Stimulated activated naive CD8-positive, alpha-beta T cell treated with anti-CD3 and anti-CD28 coated beads, Interleukin-15, Interleukin-2, amounts not matched to agents 100 ng/mL and 50 ng/mL, for 24 hours (primary cell): Measurements from ENCODE around the gene C20orf202.

Experiments used
- H3K27ac Mint-ChIP-seq: one replicate; pipeline ENCODE4 v1.8.0; 2021; ENCODE audit warnings: mild to moderate bottlenecking, mixed read lengths
- H3K27me3 Mint-ChIP-seq: one replicate; pipeline ENCODE4 v1.8.0; 2021; ENCODE audit warnings: mixed read lengths
- H3K36me3 Mint-ChIP-seq: one replicate; pipeline ENCODE4 v1.8.0; 2021; ENCODE audit warnings: low read depth, mixed read lengths
- H3K4me1 Mint-ChIP-seq: one replicate; pipeline ENCODE4 v1.8.0; 2021; ENCODE audit warnings: low read depth, mixed read lengths
- H3K4me3 Mint-ChIP-seq: one replicate; pipeline ENCODE4 v1.8.0; 2021; ENCODE audit warnings: mild to moderate bottlenecking, mixed read lengths
- H3K9me3 Mint-ChIP-seq: one replicate; pipeline ENCODE4 v1.8.0; 2021; ENCODE audit warnings: mixed read lengths

Gene C20orf202

DNA sequence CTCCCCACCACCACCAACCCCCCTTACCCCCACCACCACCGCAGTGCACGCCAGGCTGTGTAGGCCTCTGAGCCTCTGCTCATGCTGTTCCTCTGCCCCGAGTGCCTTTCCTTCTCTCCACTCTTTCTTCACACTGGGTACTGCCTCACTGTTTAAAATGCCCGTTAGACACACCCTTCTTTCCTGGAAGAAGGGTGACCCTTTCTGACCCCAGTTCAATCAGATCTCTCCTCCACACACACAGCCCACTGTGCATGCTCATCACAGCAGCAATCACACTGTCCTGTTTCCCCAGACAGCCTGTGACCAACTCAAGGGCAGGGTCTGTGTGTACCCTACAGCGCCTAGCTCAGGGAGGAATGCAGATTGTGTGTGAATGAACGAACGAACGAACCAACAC, 28.5 kb upstream of the C20orf202 start:
- no peaks in the 10 kb centered on the region for H3K4me1 Mint-ChIP-seq
- peaks cover 46% of the 10 kb centered on the region for H3K36me3 Mint-ChIP-seq
- no peak overlapping the region for H3K4me3 Mint-ChIP-seq
- H3K27me3 Mint-ChIP-seq: no peaks in the 10 kb centered on the region
- H3K9me3 Mint-ChIP-seq: no peaks in the 10 kb centered on the region
- H3K27ac Mint-ChIP-seq: no peak overlapping the region

DNA sequence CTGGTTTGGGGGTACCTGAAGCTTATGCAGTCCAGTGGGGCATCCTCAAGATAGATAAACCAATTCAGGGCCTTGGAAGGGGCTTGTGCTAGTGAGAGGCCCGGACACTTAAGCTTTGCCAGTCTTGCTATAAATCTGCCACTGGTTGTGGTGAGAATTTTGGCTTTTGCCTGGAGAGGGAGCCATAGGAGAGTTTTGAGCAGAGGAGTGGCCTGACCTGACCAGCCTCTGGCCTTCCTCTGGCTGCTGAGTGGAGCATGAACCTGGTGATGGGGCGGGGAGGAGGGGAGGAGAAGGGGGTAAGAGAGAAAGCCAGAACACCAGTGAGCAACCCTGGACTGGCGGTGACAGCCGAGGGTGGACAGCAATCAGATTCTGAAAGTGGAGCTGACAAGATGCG, 25.6 kb upstream of the C20orf202 start:
- H3K4me1 Mint-ChIP-seq: no peaks in the 10 kb centered on the region
- no peaks in the 10 kb centered on the region for H3K9me3 Mint-ChIP-seq
- no peak overlapping the region for H3K4me3 Mint-ChIP-seq
- H3K27ac Mint-ChIP-seq: no peak overlapping the region
- H3K36me3 Mint-ChIP-seq: peaks cover 27% of the 10 kb centered on the region
- peaks cover under 1% of the 10 kb centered on the region for H3K27me3 Mint-ChIP-seq

DNA sequence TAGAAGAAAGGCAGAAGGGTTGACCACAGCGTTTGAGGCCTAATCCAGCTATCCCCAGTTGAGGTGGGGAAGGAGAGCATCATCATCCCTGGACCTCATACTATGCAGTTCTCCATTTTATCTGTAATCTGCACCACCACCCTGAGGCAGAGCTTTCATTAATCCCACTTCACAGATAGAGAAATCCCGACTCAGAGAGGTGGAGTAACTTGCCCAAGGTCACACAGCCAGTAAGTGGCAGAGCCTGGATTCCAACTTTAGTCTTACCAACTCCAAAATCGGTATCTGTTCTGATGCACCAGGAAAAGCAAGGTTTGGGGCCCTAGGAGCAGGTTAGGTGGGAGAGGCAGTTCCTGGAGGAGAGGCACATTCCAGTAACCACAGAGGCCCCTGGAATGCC, 25.2 kb upstream of the C20orf202 start:
- H3K4me3 Mint-ChIP-seq: no peak overlapping the region
- H3K9me3 Mint-ChIP-seq: no peaks in the 10 kb centered on the region
- peaks cover 23% of the 10 kb centered on the region for H3K36me3 Mint-ChIP-seq
- H3K27ac Mint-ChIP-seq: no peak overlapping the region
- H3K27me3 Mint-ChIP-seq: peaks cover 5% of the 10 kb centered on the region
- H3K4me1 Mint-ChIP-seq: no peaks in the 10 kb centered on the region

DNA sequence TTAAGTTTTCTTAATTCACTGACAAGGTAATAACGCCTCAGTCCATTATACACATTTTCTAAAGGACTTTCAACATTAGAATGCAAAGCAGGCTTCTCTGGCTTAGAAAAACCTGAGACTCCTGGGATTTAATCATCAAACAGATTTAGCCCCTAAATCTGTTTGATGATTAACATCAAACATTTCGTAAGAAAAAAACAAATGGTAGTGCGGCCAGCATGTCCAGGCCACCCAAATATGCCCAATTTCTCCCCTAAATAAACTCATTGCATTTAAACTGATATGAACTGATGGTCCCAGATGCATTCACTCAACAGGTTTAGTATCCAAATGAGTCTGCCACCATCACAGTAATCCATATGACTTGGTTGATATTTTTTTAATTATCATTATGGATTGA, 24.6 kb upstream of the C20orf202 start:
- H3K4me3 Mint-ChIP-seq: no peak overlapping the region
- H3K9me3 Mint-ChIP-seq: no peaks in the 10 kb centered on the region
- H3K27me3 Mint-ChIP-seq: peaks cover 10% of the 10 kb centered on the region
- H3K36me3 Mint-ChIP-seq: peaks cover 18% of the 10 kb centered on the region
- no peak overlapping the region for H3K27ac Mint-ChIP-seq
- H3K4me1 Mint-ChIP-seq: no peaks in the 10 kb centered on the region

DNA sequence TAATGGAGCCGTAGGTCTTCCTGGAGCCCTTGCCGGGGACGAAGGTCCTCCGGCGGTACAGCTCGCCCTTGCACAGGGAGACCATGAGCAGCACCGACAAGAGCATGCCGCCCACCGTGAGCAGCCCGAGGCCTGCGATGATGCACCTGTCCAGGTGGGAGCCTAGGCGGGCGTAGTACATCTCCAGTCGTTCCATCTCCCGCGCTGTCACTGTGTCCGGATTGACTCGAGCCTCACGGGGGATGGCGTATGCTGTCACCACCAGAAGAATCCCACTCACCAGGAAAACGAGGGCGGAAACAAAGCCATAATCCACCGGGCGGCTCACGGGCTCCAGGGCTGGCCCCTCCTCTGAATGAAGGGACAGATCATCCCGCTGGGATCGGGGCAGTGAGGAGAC, 22.3 kb upstream of the C20orf202 start:
- Mint-ChIP-seq H3K36me3 (peaks cover 11% of the 10 kb centered on the region), H3K4me1 (peaks cover 9% of the 10 kb centered on the region), H3K27me3 (peaks cover 22% of the 10 kb centered on the region), H3K27ac (no peak overlapping the region), H3K9me3 (no peaks in the 10 kb centered on the region), H3K4me3 (no peak overlapping the region)

DNA sequence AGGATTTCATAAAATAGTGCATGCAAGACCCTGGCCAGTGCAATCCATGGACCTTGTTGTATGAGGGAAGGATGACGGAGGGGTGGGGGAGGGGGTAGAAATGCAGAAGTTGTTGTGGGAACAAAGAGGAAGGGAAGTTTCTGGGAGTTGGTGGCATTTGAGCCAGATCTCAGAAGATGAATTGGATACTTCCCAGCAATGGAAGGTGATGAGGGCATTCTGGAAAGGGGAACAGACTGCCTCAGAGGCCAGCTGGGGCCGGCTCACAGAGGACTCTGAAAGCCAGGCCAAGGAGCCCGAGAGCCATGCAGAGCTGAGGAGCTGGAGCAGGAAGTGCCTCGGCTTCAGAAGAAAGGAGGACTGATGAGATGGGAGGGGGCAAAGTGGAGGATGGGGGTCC, 21.1 kb upstream of the C20orf202 start:
- Mint-ChIP-seq H3K4me1 (peaks cover 11% of the 10 kb centered on the region), H3K4me3 (no peak overlapping the region), H3K27me3 (peaks cover 26% of the 10 kb centered on the region), H3K36me3 (peaks cover 11% of the 10 kb centered on the region), H3K27ac (no peak overlapping the region), H3K9me3 (no peaks in the 10 kb centered on the region)

DNA sequence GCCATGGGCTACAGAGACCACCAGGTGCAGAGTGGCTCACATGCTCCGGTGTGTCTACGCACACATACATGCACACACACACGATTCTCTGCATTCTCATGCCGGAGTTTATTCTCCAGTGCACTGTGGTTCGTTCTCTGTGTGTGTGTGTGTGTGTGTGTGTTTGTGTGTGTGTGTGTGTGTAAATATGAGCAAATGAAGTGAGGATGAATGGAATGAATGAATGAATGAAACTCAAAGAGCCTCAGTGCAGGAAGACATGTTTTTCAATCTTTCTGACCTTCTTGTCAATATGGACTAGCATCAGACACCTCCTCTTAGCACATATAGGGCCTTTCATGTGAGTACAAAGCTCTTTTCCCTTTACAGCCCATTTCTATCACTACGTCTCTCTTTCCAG, 20.1 kb upstream of the C20orf202 start:
- Mint-ChIP-seq H3K36me3 (peaks cover 11% of the 10 kb centered on the region), H3K4me3 (no peak overlapping the region), H3K4me1 (peaks cover 11% of the 10 kb centered on the region), H3K9me3 (no peaks in the 10 kb centered on the region), H3K27me3 (peaks cover 26% of the 10 kb centered on the region), H3K27ac (no peak overlapping the region)

DNA sequence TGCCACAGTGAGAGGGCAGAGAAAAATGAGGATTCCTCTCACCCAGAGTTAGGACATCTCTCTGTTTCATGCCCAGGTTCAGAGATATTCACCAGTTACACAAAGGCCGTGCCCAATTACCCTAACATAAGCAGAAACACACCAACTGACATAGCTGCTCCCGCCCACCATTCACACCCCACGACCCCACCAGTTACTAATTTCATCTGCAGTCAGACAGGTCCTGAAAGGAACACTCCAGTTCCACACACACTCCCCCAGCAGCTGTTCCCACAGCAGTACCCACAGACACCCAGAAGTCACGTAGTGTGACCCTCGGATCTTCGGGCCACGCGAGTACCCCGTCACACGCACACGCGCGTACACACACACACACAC, 19.0 kb upstream of the C20orf202 start:
- peak overlapping the region; percentile 54 for H3K27ac Mint-ChIP-seq
- peaks cover 4% of the 10 kb centered on the region for H3K36me3 Mint-ChIP-seq
- H3K27me3 Mint-ChIP-seq: peaks cover 29% of the 10 kb centered on the region
- no peaks in the 10 kb centered on the region for H3K9me3 Mint-ChIP-seq
- H3K4me1 Mint-ChIP-seq: peaks cover 11% of the 10 kb centered on the region
- peak overlapping the region; percentile 75 for H3K4me3 Mint-ChIP-seq

DNA sequence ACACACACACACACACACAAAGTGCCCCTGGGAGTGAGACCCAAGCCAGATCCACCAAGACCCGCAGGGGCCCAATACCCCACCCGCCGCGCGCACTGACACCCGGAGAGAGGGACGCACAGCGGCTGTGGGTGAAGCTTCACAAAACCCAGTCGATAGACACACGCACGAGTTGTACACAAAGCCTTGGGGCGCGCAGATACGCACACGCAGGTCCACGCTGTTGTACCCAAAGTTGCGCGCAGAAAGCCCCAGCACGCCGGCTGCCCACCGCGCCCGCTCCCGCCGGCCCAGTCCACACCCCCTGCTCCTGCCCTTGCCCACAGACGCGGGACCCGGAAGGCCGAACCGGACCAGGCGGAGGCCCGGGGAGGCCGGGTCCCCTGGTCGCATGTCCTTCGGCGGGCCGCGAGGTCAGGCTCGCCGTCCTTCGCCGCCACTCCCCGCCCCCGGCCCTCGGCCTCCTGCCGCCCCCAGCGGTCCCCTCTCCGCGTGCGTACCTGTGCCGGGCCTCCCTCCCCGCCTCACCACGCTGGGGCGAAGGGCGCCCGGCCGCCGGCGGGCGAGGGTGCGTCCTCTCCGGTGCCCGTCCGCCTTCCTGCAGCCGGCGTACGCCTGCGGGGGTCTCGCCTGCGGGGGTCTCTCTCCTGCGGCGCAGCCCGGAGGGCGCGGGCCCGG, 18.5 kb upstream of the C20orf202 start, which contains the start of gene TMEM74B:
TMEM74B (minus strand) TSS at position 344 of the 678 bp plus-strand sequence. CDS start 1,180 bp downstream, outside the sequence.
- peaks cover 4% of the 10 kb centered on the region for H3K36me3 Mint-ChIP-seq
- H3K4me1 Mint-ChIP-seq: peaks cover 11% of the 10 kb centered on the region
- peaks cover 30% of the 10 kb centered on the region for H3K27me3 Mint-ChIP-seq
- peak within 1 kb of the TSS; percentile 75 for H3K4me3 Mint-ChIP-seq
- H3K27ac Mint-ChIP-seq: peak within 1 kb of the TSS; percentile 54
- no peaks in the 10 kb centered on the region for H3K9me3 Mint-ChIP-seq

DNA sequence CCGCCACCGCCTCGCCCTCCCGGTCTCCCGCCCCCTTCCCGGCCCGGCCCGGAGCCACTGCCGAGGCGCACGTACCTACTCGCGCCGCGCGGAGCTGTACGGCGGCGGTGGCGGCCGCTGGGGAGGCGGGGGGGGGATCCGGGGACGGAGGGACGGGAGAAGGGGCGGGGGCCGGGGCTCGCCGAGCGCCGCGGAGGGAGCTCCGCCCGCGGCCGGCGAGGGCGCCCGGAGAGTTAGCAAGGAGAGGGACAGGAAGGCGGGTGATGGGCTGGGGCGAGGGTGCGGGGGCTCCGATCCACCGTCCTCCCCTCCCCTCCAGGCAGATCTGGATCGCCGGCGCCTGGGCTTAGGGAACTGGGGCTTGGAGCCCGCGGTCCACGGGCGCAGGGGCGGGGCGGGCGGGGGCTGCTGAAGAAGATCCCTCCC, 17.9 kb upstream of the C20orf202 start:
- Mint-ChIP-seq H3K4me3 (no peak overlapping the region), H3K27ac (no peak overlapping the region), H3K36me3 (peaks cover 4% of the 10 kb centered on the region), H3K27me3 (peaks cover 30% of the 10 kb centered on the region), H3K4me1 (peaks cover 11% of the 10 kb centered on the region), H3K9me3 (no peaks in the 10 kb centered on the region)

DNA sequence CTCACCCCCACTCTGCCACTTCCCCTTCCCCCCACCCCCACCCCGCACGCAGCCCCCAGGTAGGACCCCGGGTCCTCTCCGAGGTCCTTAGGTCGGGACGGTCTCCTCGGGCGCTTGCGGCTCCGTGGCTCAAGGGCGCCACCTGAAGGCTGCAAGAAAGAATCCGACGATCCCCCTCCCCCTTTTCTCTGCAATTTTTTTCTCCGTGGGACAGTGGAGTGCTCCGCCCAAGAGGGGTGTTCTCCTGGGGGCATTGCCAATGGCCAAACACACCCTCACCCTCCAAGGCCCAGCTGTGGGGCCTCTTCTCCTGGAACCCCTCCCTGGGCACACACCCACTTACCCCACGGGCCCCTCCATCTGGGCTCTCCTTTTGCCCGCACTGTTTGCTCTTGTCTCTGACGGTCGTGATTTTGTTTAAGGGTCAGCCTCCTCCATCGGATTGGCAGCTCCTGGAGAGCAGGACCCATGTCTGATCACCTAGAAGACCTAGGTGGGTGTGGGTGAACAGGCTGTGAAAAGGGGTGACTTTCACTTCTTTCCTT, 17.4 kb upstream of the C20orf202 start:
- Mint-ChIP-seq H3K9me3 (no peaks in the 10 kb centered on the region), H3K36me3 (peaks cover 4% of the 10 kb centered on the region), H3K27ac (no peak overlapping the region), H3K4me1 (peaks cover 11% of the 10 kb centered on the region), H3K27me3 (peaks cover 30% of the 10 kb centered on the region), H3K4me3 (no peak overlapping the region)

DNA sequence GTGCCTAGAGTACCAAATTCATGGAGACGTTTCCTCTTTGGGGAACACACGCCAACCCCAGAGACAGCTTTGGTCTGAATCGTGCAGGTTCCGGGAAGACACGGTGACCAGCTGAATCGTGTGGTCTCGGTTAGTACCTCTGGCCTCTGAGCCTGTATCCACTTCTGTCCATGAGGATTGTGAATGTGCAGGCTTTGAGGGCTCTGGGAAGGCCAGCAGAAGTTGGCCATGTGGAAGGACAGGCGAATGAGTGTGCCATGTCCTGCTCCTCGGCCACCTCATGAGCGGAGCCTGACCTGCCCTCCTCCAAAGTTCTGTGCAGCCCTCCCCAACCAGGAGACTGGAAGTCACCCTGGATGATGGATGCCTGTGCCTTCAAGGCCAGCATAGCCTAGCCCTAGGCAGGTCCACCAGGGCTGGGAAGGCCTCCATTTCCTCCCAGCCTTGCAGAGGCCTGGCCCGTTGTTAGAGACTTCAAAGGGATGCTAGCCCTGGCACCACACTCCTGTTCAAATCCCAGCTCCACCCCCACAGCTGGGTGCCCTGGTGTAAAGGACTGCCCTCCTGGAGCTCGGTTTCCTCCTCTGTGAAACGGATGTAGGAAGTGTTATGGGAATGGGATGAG, 16.8 kb upstream of the C20orf202 start:
- Mint-ChIP-seq H3K27me3 (peaks cover 30% of the 10 kb centered on the region), H3K4me3 (no peak overlapping the region), H3K27ac (no peak overlapping the region), H3K36me3 (peaks cover 4% of the 10 kb centered on the region), H3K9me3 (no peaks in the 10 kb centered on the region), H3K4me1 (peaks cover 11% of the 10 kb centered on the region)

DNA sequence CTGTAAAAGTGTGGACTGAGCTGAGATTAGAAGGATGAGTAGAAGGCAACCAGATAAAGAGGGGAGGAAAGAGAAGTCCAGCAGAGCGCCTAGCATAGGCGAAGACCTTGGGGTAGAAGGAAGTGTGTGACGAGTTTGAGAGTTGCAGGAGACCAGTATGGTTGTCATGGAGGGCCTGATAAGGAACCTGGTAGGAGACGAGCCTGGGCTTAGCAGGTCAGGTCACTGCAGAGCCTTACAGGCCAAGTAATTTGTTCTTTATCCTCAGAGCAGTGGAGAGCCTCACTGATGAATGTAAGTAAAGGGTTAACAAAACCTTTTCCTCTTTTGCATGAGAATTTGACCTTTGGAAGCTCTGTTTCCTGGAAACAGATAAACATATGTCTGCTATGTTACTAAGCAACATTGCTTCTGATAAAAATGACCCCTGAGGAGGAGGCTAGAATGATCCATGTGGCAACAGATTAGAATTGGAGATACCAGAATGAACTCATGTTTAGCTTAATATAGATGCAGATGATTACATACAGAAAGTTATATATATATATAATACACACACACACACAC, 15.6 kb upstream of the C20orf202 start:
- peaks cover 4% of the 10 kb centered on the region for H3K36me3 Mint-ChIP-seq
- H3K4me1 Mint-ChIP-seq: peaks cover 11% of the 10 kb centered on the region
- no peak overlapping the region for H3K27ac Mint-ChIP-seq
- H3K4me3 Mint-ChIP-seq: no peak overlapping the region
- H3K9me3 Mint-ChIP-seq: no peaks in the 10 kb centered on the region
- H3K27me3 Mint-ChIP-seq: peaks cover 29% of the 10 kb centered on the region

DNA sequence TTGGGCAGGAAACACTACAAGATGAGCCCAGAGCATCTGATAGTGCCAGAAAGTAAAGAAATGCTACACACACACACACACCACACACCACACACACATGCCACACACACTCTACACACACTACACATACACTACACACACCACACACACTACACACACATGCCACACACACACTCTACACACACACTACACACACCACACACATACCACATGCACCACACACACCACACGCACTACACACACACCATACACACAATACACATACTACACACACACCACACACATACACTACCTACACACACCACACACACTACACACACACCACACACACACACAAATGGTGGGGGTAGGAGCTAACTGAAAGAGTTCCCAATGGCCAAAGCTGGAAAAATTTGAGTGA, 14.9 kb upstream of the C20orf202 start:
- Mint-ChIP-seq H3K27ac (no peak overlapping the region), H3K27me3 (peaks cover 22% of the 10 kb centered on the region), H3K36me3 (peaks cover 4% of the 10 kb centered on the region), H3K9me3 (no peaks in the 10 kb centered on the region), H3K4me3 (no peak overlapping the region), H3K4me1 (peaks cover 11% of the 10 kb centered on the region)

DNA sequence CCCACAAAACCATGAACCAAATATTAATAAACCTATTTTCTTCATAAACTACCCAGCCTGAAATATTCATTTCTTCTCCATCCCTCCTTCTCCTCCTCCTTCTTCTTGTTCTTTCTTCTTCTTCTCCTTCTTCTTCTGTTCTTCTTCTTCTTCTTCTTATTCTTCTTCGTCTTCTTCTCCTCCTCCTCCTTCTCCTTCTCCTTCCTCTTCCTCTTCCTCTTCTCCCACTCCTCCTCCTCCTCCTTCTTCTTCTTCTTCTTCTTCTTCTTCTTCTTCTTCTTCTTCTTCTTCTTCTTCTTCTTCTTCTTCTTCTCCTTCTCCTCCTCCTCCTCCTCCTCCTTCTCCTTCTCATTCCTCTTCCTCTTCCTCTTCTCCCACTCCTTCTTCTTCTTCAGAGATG, 13.4 kb upstream of the C20orf202 start:
- H3K4me3 Mint-ChIP-seq: no peak overlapping the region
- no peak overlapping the region for H3K27ac Mint-ChIP-seq
- peaks cover 4% of the 10 kb centered on the region for H3K4me1 Mint-ChIP-seq
- peaks cover 9% of the 10 kb centered on the region for H3K27me3 Mint-ChIP-seq
- H3K9me3 Mint-ChIP-seq: no peaks in the 10 kb centered on the region
- no peaks in the 10 kb centered on the region for H3K36me3 Mint-ChIP-seq
